GM18867 (cell line): ENCODE results near the gene FAM151B.

Experiments used
- ATAC-seq: cut with Tn5 transposase; IDR thresholded peaks from one replicate; pipeline ENCODE4 v1.9.1; 2021; ENCODE audit warnings: mild to moderate bottlenecking, moderate library complexity; ENCODE audit not compliant: unreplicated experiment

The FAM151B gene

DNA sequence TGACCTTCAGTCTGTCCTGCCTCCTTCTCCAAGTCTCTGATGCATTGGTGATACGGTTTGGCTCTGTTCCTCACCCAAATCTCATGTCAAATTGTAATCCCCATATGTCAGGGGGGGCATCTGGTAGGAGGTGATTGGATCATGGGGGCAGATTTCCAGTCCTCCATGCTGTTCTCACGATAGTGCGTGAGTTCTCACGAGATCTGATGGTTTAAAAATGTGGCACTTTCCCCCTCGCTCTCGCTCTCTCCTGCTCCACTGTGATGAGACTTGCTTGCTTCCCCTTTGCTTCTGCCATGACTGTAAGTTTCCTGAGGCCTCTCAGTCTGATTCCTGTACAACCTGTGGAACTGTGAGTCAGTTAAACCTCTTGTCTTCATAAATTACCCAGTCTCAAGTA, 96.9 kb downstream of the FAM151B start:
- ATAC-seq = no peak

DNA sequence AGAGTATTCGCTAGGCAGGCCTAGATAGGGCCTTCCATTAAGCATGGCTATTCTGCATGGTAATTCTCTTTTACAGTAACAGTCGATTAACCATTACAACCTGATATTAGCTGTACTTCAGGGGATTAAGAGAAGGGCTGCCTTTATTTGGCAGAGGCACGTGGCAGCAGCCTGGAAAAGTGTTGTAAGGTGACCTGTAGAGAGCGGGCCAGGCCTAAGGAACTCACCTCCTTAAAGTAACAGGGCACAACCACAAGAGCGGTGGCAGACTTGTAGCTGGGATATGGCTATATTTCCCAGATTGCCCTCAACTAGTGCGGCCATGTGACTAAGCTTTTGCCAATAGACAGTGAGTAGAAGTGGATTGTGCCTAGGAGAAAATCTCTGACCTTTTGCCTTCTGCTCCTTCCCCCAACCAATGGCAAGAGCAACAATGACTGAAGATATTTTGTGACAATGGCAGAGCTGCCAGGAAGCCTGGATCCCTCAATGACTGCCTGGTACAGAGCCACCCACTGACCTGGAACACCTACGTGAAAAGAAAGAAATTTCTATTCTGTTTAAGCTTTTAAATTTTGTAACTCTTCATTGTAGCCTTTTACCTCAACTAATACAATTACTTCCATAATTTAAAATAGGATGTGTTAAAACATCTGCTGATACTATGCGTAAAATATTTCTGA, 101.1 kb downstream of the FAM151B start:
- ATAC-seq = no peak

DNA sequence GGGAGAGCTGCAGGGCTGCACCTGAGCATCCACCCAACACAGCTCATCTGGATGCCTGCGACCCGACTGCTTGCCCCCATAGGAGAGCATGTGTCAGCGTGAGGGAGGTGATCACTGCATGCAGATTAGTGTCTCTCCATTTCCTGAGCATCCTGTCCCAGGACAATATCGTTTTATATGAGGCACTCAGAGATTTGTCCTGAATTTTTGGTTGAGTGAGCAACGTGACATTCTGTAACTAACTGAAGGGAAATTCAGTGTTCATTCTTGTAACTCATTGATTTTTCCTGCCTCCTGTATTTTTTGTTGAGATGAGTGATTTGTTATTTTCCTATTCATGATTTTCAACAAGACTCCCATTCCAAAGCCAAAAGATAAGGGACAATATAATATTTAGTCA, 102.9 kb downstream of the FAM151B start:
- no peak for ATAC-seq

DNA sequence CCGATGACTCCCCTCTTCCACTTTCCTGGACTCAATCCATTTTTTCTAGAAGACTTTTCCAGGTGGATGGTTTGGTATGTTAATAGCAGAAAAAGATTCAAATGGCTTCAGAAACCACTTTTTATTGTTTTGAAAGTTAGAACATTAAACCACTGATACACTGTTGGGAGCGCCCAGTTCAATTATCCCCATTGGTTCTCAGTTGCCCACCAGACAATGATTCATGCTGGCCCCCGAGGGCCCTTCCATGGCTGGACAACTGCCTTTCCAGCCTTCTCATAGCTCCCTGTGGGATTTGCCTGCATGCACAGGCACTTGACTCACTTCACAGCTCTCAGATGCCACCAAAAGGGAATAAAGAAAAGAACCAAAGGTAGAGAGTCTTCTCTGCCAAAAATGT, 103.5 kb downstream of the FAM151B start:
- ATAC-seq = no peak

DNA sequence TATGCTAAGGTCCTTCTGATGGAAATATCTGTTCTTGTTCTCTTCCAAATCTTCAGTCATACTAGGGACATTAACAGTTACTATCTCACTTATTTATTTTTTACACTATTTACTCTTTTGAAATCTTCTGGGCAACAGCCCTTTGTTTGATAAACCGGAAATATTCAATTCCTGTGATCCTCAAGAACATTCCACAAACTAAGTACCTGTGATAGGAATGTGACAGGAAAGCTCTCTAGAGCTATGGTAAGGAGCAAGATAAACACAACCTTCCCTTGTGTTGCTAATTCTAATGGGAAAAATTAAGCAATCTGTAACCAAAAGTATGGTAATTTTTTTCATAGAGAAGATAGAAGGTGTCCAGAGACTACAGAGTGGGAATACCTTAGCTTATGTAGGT, 104.2 kb downstream of the FAM151B start:
- ATAC-seq = no peak
